Measurements from ENCODE around the gene FAM181A.

FAM181A gene

DNA sequence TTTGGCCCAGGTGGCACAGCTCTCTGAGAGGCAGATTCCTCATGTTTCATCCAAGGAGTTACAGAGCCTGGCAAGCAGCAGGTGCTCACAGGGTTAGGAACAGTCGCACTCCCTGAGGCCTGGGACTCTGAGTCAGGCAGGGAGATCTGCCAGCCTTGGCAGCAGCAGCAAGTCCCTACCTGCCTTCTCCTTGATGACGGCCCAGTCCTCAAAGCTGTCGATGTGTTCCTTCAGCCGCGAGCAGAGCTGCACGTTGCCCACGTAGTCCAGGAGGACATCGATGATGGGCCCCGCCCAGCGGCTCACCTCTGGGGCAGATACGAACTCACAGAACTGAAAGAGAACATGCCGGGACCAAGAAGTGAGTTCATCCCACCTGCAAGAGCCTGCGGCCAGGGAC is 10.4 kb downstream of the FAM181A start:
- no peak for DNase-seq (ENCODE audit: low read depth)
- TF ChIP-seq, protein P1, sequence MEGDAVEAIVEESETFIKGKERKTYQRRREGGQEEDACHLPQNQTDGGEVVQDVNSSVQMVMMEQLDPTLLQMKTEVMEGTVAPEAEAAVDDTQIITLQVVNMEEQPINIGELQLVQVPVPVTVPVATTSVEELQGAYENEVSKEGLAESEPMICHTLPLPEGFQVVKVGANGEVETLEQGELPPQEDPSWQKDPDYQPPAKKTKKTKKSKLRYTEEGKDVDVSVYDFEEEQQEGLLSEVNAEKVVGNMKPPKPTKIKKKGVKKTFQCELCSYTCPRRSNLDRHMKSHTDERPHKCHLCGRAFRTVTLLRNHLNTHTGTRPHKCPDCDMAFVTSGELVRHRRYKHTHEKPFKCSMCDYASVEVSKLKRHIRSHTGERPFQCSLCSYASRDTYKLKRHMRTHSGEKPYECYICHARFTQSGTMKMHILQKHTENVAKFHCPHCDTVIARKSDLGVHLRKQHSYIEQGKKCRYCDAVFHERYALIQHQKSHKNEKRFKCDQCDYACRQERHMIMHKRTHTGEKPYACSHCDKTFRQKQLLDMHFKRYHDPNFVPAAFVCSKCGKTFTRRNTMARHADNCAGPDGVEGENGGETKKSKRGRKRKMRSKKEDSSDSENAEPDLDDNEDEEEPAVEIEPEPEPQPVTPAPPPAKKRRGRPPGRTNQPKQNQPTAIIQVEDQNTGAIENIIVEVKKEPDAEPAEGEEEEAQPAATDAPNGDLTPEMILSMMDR (conservative IDR thresholded peaks at IDR 0.05; ENCODE audit: low read length) = no peak
- no peak overlapping the region for H3K4me3 ChIP-seq (ENCODE audit: low read length)

DNA sequence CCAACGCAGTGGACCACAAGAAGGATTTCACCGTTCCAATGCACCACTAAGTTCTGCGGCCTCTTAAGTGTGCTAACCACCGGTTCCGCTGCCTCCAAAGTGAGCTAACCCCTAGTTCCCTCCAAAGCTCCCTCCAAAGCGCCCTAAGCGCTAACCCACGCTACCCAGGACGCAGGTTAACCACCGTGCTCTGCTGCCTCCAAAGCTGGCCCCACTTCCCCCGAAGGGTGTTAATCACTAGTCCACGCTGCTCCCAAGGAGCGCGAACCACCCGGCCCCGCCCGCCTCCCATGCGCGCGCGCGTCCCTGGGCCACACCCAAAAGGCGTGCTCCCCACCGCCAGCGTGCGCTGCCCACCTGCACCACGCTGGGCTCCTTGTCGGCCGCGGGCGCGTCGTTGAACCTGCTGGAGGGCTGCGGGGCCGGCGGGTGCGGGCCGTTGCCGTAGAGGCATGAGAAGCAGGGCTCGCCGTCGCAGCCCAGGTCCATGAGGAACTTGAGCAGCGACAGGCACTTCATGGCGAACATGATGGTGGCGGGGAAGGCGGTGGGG is 11.7 kb downstream of the FAM181A start:
- no peak overlapping the region for H3K4me3 ChIP-seq (ENCODE audit: low read length)
- no peak for DNase-seq (ENCODE audit: low read depth)
- TF ChIP-seq, protein P1 (conservative IDR thresholded peaks at IDR 0.05; ENCODE audit: low read length) = no peak

DNA sequence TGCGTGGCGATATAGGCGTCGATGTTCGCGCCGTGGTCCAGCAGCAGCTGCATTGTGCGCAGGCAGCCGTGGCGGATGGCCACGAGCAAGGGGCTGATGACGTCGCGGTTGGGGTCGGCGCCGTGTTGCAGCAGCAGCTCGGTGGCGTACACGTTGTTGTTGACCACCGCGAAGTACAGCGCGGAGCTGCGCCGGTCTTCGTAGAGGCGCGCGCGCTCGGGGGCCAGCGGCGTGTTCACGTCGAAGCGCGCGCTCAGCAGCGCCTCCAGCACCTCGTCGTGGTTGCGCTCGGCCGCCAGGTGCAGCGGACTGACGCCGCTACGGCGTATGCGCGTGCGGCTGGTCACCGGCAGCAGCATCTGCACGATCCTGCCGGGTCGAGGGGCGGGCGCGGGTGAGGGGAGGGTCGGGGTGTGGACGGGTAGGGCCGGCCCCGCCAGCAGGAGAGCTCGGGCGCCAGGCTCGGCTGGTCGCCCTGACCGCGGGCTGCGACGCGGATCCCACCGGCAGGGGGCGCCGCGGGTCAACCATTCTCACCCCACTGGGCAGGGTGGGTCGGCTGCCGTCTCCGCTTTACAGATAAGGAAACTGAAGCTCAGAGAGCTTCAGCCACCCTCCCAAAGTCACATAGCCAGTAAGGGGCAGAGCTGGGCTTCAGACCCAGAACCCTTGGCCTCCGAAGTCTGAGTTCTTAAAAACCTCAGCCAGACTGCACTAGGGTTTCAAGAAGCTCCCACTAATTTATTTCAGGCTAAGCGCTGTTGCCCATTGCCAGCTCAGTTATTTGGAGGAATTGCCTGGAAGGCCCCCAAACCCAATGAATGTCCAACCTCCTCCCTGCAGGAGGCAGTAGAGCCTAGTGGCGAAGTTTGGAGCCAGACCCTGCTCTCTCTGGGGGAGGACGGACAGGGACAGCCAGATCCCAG is 12.4 kb downstream of the FAM181A start:
- DNase-seq (ENCODE audit: low read depth) = peak; percentile 55
- TF ChIP-seq, protein P1 (conservative IDR thresholded peaks at IDR 0.05; ENCODE audit: low read length) = peak; percentile 54
- H3K4me3 ChIP-seq (ENCODE audit: low read length) = no peak overlapping the region

DNA sequence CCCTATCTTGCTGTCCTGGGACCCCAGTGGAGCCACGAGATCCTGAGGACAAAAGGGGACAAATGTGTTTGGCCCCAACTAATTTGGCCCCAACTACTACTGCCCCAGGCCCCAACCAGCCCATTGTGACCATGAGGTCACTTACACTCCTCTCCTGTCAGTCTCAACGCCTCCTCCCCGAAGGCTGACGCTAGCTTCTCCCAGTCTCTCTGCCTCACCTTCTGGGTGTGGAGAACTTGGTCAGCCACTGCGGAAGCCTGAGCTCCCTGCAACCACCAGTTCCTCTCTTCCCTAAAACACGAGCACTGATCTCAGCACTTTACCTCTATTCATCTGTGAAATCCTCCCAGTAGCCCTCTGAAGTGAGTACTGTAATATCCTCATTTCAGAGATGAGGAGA is 13.3 kb downstream of the FAM181A start:
- TF ChIP-seq, protein P1 (conservative IDR thresholded peaks at IDR 0.05; ENCODE audit: low read length) = no peak
- no peak for DNase-seq (ENCODE audit: low read depth)
- no peak overlapping the region for H3K4me3 ChIP-seq (ENCODE audit: low read length)

DNA sequence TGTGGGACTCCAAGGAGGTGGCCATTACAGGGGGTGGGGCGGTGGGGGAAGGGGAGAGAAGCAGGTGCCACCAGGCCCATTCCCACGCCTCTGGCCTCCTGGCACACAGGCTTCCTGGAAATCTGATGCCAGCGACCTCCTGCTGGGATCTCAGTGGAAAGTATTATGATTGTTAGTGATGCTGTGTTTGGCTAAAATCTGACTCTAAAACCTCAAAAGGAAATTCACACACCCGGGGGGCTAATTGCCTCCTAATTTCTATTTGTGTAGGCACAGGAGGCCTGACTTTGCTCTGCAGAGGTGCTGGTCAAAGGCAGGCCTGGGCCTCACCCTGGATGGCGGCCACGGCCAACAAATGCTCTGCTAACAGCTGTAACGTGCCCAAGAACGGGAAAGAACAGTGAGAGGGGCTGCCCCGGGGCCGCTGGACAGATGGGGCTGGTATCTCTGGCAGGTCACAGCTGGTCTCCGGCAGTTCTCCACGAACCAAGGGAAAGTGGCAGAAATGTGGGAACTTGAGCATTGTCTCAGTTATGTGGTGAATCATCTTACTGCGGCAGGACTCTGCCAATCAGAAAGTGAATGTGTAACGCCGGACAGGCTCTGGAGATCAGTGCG is 14.3 kb downstream of the FAM181A start:
- no peak overlapping the region for H3K4me3 ChIP-seq (ENCODE audit: low read length)
- TF ChIP-seq, protein P1 (conservative IDR thresholded peaks at IDR 0.05; ENCODE audit: low read length) = no peak
- DNase-seq (ENCODE audit: low read depth) = peak; percentile 22

DNA sequence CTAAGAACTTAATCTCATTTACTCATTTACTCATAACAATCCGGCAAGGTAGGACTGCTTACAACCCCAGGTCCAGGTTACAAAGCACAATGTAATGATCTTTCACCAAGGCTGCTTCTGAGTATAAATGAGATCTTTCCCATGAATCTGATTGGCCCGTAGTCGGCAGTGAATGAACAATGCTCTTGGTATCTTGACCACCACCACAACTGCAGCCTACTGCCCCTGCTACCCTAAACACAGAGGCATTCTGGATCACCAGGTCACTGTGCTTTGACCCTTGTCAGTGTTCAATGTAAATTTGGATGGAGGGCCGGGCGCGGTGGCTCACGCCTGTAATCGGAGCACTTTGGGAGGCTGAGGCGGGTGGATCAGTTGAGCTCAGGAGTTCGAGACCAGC is 15.9 kb downstream of the FAM181A start:
- no peak for DNase-seq (ENCODE audit: low read depth)
- TF ChIP-seq, protein P1 (conservative IDR thresholded peaks at IDR 0.05; ENCODE audit: low read length) = no peak
- H3K4me3 ChIP-seq (ENCODE audit: low read length) = no peak overlapping the region

Measured in AG10803 (cell line).